Measurements from ENCODE around the gene COL19A1. TPM values are rescaled to one million over a fixed set of nuclear protein-coding genes. Genes with fewer than 3 reads are reported as not detected.

The COL19A1 gene
- total and polyA plus RNA-seq, 9 donors, result 0.20 to 0.23 TPM; not detected in 7

GRCh38 chr6:69976591-69977090, 110.3 kb downstream of the COL19A1 start:
- no peaks in the 10 kb centered on the region for H3K9me3 ChIP-seq
- no peak overlapping the region for H3K4me3 ChIP-seq
- H3K4me1 ChIP-seq (ENCODE audit: insufficient read depth), result no peaks in the 10 kb centered on the region
- TF ChIP-seq POLR2A (IDR thresholded peaks at IDR 0.05) (no peak), CTCF (IDR thresholded peaks at IDR 0.05) (no peak), EP300 (IDR thresholded peaks at IDR 0.05) (no peak)
- intact Hi-C loops (cut with DNase I), result no loop called here
- no peak for DNase-seq
- H3K27ac ChIP-seq, result no peak overlapping the region
- 73 to 90% (median 79%) methylated on average over 4 of the region's 4 CpGs for WGBS, 3 donors
- H3K27me3 ChIP-seq, result no peaks in the 10 kb centered on the region
- H3K36me3 ChIP-seq, result no peaks in the 10 kb centered on the region

GRCh38 chr6:69980624-69981023, 114.3 kb downstream of the COL19A1 start:
- 43 to 65% (median 52%) methylated on average over 2 of the region's 2 CpGs for WGBS, 3 donors

GRCh38 chr6:69984506-69984905, 118.2 kb downstream of the COL19A1 start:
- DNase-seq, result no peak
- Histone ChIP-seq H3K36me3 (no peaks in the 10 kb centered on the region), H3K4me3 (no peak overlapping the region), H3K9me3 (no peaks in the 10 kb centered on the region), H3K4me1 (ENCODE audit: insufficient read depth) (no peaks in the 10 kb centered on the region), H3K27me3 (no peaks in the 10 kb centered on the region), H3K27ac (no peak overlapping the region)
- no peak for TF ChIP-seq CTCF (IDR thresholded peaks at IDR 0.05)
- no peak for TF ChIP-seq EP300 (IDR thresholded peaks at IDR 0.05)
- no peak for TF ChIP-seq POLR2A (IDR thresholded peaks at IDR 0.05)
- intact Hi-C loops (cut with DNase I), result no loop called here
- WGBS, 3 donors, result 72 to 79% (median 78%) methylated on average over 3 of the region's 3 CpGs

More at GRCh38 chr6:69980624-69981023, 114.3 kb downstream of the COL19A1 start:
- Histone ChIP-seq H3K4me3 (no peak overlapping the region), H3K36me3 (no peaks in the 10 kb centered on the region), H3K27ac (no peak overlapping the region), H3K4me1 (ENCODE audit: insufficient read depth) (no peaks in the 10 kb centered on the region), H3K27me3 (no peaks in the 10 kb centered on the region), H3K9me3 (no peaks in the 10 kb centered on the region)
- no peak for DNase-seq
- intact Hi-C loops (cut with DNase I), result no loop called here
- no peak for TF ChIP-seq CTCF (IDR thresholded peaks at IDR 0.05)
- no peak for TF ChIP-seq EP300 (IDR thresholded peaks at IDR 0.05)
- TF ChIP-seq POLR2A (IDR thresholded peaks at IDR 0.05), result no peak

- TF ChIP-seq CTCF (IDR thresholded peaks at IDR 0.05) (no peak), POLR2A (IDR thresholded peaks at IDR 0.05) (no peak), EP300 (IDR thresholded peaks at IDR 0.05) (no peak)
- no peaks in the 10 kb centered on the region for H3K36me3 ChIP-seq
- DNase-seq, result no peak
- no peak overlapping the region for H3K4me3 ChIP-seq
- H3K27me3 ChIP-seq, result no peaks in the 10 kb centered on the region
- 80 to 97% (median 87%) methylated on average over 1 of the region's 1 CpG for WGBS, 3 donors
- H3K9me3 ChIP-seq, result no peaks in the 10 kb centered on the region
- H3K4me1 ChIP-seq (ENCODE audit: insufficient read depth), result no peaks in the 10 kb centered on the region
- H3K27ac ChIP-seq, result no peak overlapping the region
- intact Hi-C loops (cut with DNase I), result no loop called here
Measured at GRCh38 chr6:69985180-69985579, 118.8 kb downstream of the COL19A1 start.

Measured in ovary (tissue), 9 donors.